HG02885 (cell line): ENCODE data around the gene CD3G.
"Not testable (repeated sequence)": the region's sequence is repeated elsewhere in the genome, so short reads cannot be mapped to it uniquely, and the experiment has no call there.

Experiments used
- ATAC-seq: cut with Tn5 transposase; IDR thresholded peaks from one replicate; pipeline ENCODE4 v1.9.1; 2021; ENCODE audit warnings: mild to moderate bottlenecking; ENCODE audit not compliant: unreplicated experiment, poor library complexity

Gene CD3G

GRCh38 chr11:118343981-118344515 is at the start of gene CD3G:
TSS of gene CD3G (plus strand) at chr11:118344344. CDS start at chr11:118344424, 80 bp downstream.
- no peak for ATAC-seq

DNA sequence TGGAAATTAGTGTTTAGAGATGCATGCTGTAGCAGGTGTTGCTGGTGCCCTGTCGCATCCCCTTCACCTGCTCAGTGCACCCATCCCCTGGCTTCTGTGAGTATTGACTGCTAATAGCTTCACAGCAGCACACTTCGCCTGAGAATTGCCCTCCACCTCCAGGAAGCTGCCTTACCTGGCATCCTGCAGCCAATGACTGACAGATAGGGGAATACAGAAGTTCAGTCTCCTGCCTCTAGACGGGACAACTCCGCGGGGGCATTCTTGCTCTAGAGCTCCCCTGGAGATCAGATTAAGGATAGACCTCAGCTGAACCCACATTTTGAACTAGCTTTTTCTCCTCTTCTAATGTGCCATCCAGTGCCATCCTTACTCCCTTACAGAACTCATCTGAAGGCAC is 48.9 kb upstream of the CD3G start:
- no peak for ATAC-seq

GRCh38 chr11:118295815-118296454 is 48.2 kb upstream of the CD3G start:
- ATAC-seq = no peak

- no peak for ATAC-seq
These were observed 42.4 kb upstream of the CD3G start for GRCh38 chr11:118301600-118302195.

- ATAC-seq = no peak
These were observed 39.9 kb upstream of the CD3G start for GRCh38 chr11:118304227-118304567.

- no peak for ATAC-seq
These were observed 39.4 kb upstream of the CD3G start, which contains the start of gene CD3E for GRCh38 chr11:118304568-118305248. TSS of gene CD3E (plus strand) at chr11:118304730. CDS start at chr11:118304953, 223 bp downstream.

GRCh38 chr11:118305726-118306125 is 38.4 kb upstream of the CD3G start:
- no peak for ATAC-seq

DNA sequence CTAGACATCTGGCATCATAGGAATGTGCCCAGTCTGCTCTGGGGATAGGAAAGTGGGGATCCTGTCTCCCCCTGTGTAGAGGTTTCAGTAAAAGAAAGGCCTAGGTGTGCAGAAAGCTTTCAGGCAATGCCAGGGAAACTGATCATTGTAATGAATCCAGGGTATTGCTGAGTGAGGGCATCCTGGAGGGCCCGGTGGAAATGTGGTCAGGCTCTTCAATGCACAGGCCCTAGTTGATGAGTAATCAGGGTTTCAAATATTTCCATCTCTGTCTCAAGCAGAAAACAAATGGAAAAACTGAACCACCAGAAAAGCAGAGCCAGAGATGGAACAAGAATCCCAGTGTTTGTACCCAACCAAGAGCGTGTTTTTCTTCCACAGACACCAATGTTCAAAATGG is 37.6 kb upstream of the CD3G start:
- no peak for ATAC-seq

DNA sequence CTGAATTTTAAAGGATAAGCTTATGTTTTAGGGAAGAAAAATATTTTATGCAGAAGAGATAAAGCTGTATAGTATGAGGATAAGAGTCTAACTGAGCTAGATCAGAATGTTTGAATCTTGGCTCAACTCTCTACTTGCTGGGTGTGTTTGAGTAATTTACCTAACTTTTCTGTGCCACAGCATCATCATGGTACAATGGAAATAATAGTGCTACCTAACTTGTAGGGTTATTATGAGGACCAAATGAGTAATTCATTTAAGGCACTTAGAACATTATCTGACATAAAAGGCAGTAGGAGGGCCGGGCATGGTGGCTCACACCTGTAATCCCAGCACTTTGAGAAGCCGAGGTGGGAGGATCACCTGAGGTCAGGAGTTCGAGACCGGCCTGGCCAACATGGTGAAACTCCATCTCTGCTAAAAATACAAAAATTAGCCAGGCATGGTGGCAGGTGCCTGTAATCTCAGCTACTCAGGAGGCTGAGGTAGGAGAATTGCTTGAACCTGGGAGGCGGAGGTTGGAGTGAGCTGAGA is 35.1 kb upstream of the CD3G start:
- not testable (repeated sequence) for ATAC-seq

DNA sequence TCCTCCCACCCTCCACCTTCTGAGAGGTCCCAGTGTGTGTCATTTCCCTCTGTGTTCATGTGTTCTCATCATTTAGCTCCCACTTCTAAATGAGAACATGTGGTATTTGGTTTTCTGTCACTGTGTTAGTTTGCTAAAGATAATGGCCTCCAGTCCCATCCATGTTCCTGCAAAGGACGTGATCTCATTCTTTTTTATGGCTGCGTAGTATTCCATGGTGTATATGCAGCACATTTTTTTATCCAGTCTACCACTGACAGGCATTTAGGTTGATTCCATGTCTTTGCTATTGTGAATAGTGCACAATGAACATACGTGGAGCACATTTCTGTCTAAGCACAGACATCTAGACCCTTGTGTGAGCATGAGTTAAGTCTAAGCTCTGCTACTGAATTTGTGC is 33.9 kb upstream of the CD3G start:
- no peak for ATAC-seq

DNA sequence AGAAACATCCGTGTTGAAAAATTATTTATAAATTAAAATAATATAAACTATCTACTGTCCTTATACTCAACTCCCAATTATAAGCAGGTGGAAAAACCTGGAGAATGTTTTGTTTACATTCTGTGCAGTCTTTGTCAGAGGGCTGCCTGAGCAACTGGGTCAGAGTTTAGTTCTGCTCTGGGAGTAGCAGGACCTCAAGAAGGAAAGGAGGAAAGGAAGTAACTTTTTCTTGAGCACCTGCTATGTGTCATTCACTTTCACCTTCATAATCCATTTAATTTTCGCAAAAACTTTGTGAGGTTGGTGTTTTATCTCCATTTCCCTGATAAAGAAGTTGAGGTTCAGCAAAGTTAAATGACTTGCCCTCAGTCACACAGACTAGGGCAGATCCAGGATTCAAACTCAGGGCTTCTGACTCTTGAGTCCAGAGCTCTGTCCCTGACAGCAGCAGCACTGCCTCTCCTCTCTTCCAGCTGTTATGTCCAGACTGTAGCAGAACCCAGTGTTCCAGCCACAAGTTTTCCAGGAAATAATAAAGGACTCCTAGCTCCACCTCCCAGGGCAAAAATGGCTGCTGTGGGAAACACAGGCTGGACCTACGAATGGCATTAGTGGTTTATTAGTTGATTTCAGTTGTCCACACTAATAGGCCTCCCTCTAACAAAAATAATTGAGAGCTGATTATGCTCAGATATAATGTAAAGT is 33.2 kb upstream of the CD3G start:
- ATAC-seq = no peak

GRCh38 chr11:118311518-118311917 is 32.6 kb upstream of the CD3G start:
- ATAC-seq = no peak

GRCh38 chr11:118312328-118312727 is 31.8 kb upstream of the CD3G start:
- no peak for ATAC-seq

DNA sequence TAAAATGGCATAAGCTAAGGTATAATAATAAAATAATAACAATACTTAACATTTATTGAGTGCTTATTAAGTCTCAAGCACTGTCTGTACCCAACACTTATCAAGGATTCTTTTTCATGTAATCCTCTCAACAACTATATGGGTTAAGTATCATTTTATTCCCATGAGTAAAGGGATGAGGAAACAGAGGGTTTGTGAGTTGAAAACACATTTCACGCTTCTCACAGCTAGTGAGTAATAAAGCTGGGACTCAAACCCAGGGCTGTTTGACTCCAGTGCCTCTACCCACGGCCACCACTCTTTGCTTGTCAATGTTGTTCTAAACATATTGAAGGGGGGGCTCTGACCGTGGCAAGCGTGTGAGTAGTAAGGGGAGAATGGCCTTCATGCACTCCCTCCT is 30.9 kb upstream of the CD3G start:
- ATAC-seq = no peak

DNA sequence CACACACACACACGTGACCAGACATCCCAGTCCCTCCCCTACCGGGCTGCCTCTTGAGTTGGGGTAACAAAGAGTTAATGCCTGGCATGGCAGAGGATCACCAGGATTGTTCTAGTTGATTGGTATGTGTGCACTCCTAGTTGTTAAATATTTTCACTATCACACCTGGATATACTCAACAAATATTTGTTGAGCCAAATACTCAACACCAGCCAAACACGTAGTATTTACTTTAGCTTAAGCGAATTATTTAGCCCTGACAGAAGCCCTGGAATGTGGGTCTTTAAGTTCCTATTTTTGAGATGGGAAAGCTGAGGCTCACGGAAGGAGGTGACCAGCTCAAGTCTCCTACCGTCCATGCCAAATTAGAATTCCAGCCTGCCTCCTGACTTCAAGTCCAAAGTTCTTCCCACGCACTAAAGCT is 29.1 kb upstream of the CD3G start:
- ATAC-seq = no peak

- no peak for ATAC-seq
These were observed 26.0 kb upstream of the CD3G start for GRCh38 chr11:118318124-118318523.

- no peak for ATAC-seq
These were observed 25.4 kb upstream of the CD3G start for GRCh38 chr11:118318581-118319336.

DNA sequence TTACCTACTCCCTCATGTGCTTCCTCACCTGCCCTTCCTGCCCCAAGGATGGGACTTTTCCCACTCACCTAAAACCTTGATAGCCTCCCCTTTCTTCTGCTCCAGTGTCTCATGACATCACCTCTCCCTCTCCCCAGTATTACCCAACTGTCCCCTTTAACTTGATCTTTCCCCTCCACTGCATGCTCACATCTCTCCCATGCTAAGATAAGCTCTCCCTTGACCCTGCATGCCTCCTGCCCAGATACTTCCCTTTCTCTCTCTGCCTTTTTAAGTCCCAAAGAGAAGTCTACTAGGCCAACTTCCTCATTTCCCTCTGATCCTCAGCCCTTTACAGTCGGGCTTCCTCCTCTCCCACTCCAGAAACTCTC is 24.8 kb upstream of the CD3G start:
- no peak for ATAC-seq

GRCh38 chr11:118320515-118320914 is 23.6 kb upstream of the CD3G start:
- no peak for ATAC-seq
